GM12875 (cell line): ENCODE results near the gene ZNF160.
A peak's percentile ranks its signal among the peaks of the same experiment; 100 is the strongest.
"Not testable (repeated sequence)": the region's sequence is repeated elsewhere in the genome, so short reads cannot be mapped to it uniquely, and the experiment has no call there.

Experiments
- H3K4me3 ChIP-seq: one replicate; pipeline ENCODE4 v1.5.1; 2011; ENCODE audit warnings: low read depth, low read length, control low read depth
- CTCF ChIP-seq: IDR thresholded peaks from 2 replicates; pipeline ENCODE4 v1.5.1; 2011; ENCODE audit warnings: low read depth, mild to moderate bottlenecking, control low read depth, inconsistent platforms, low read length, moderate library complexity, borderline replicate concordance; ENCODE audit not compliant: insufficient read depth

ZNF160 gene

DNA sequence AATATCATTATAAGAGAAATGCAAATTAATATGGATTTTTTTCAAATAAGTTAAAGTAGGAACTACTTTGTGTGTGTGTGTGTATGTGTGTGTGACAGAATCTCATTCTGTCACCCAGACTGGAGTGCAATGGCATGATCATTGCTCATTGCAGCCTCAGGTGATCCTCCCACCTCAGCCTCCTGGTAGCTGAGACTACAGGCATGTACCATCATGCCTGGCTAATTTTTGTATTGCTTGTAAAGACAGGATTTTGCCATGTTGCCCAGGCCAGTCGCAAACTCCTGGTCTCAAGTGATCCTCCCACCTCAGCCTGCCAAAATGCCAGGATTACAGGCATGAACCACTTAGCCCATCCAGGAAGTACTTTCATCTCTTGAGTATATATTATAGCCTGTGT, 61.9 kb downstream of the ZNF160 start:
- no peak overlapping the region for H3K4me3 ChIP-seq
- no peak for TF ChIP-seq CTCF

GRCh38 chr19:53037101-53038097, 65.8 kb downstream of the ZNF160 start:
- peak overlapping the region; percentile 46 for H3K4me3 ChIP-seq
- no peak for TF ChIP-seq CTCF

DNA sequence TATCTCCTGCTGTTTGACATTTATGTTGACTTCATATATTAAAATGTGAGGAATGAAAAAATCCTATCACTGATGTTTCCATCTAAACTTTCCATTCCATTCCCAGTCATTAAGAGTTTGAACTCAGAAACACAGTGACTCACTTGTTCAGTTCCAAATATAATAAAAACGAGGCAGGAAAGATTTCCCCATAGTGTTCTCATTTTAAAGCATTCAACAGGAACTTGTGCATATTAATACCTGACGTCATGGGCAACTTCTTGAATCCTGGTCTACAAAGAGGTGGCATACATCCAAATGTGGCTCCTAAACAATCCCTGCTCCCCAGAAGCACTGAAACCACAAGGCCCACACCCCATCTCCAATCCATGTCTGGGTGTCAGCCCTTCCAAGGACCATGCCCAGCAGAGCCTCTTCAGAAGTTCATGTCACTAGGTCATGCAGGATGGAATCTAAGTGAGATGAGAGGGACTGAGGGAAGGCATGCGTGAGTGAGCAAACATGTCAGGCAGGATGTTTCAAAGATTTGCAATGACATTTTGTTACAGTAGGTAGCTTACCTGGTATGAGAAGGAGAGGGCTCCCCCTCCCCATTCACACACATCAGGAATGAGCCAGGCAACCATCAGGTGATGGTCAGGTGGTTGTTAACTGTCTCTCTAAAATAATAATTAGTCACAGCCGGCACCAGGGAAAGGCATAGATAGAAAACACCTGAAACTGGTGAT, 68.1 kb downstream of the ZNF160 start:
- TF ChIP-seq CTCF = no peak
- no peak overlapping the region for H3K4me3 ChIP-seq

- H3K4me3 ChIP-seq = no peak overlapping the region
These were observed 69.2 kb downstream of the ZNF160 start for GRCh38 chr19:53034054-53034453.

DNA sequence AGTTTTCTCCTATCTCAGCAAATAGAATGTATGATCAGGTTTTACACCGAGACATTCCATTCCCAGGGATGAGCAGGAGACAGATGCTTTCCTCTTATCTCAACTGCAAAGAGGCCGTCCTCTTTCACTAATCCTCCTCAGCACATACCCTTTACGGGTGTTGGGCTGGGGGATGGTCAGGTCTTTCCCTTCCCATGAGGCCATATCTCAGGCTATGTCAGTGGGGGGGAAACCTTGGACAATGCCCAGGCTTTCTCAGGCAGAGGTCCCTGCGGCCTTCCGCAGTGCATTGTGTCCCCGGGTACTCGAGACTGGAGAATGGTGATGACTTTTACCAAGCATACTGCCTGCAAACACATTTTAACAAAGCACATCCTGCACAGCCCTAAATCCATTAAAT, 74.9 kb downstream of the ZNF160 start:
- H3K4me3 ChIP-seq = not testable (repeated sequence)

More at GRCh38 chr19:53034054-53034453, 69.2 kb downstream of the ZNF160 start:
- no peak for TF ChIP-seq CTCF

- TF ChIP-seq CTCF = no peak
- H3K4me3 ChIP-seq = no peak overlapping the region
These were observed 83.5 kb downstream of the ZNF160 start for GRCh38 chr19:53019684-53020083.
